OCI-LY3 (cell line): Measurements from ENCODE around the gene USP3.

Experiments used
- H2AFZ ChIP-seq: fragments of 200-600, 300-600 bp; shearing (Covaris generic); 2 replicates; pipeline ENCODE4 v1.6.0; 2014; ENCODE audit warnings: antibody characterized with exemption, low read depth, low read length
- H3K27ac ChIP-seq: fragments of 200-600, 300-600 bp; sonication (generic); 2 replicates; pipeline ENCODE4 v1.5.1; 2014; ENCODE audit warnings: mild to moderate bottlenecking, low read length, moderate library complexity, mixed read lengths
- H3K27me3 ChIP-seq: fragments of 200-600, 300-600 bp; sonication (generic); 2 replicates; pipeline ENCODE4 v1.6.1; 2014; ENCODE audit warnings: low read depth, low read length, mixed read lengths
- H3K36me3 ChIP-seq: fragments of 200-600, 300-600 bp; sonication (generic); replicated peaks from 2 replicates; pipeline ENCODE3; 2014; ENCODE audit warnings: low read depth, low read length, mixed read lengths
- H3K4me1 ChIP-seq: fragments of 300-600, 200-600 bp; sonication (generic); 2 replicates; pipeline ENCODE4 v1.6.1; 2014; ENCODE audit warnings: low read length, mixed read lengths
- H3K4me2 ChIP-seq: fragments of 200-600, 300-600 bp; sonication (generic); 2 replicates; pipeline ENCODE4 v1.6.1; 2014; ENCODE audit warnings: low read length, mixed read lengths
- H3K4me3 ChIP-seq: fragments of 300-600, 200-600 bp; sonication (generic); 2 replicates; pipeline ENCODE4 v1.5.1; 2014; ENCODE audit warnings: antibody characterized with exemption, mild to moderate bottlenecking, low read length, moderate library complexity
- H3K79me2 ChIP-seq: fragments of 300-600, 200-600 bp; shearing (Covaris generic); 2 replicates; pipeline ENCODE4 v1.6.1; 2014; ENCODE audit warnings: mild to moderate bottlenecking, low read length, mixed read lengths
- H3K9ac ChIP-seq: fragments of 300-600, 200-600 bp; shearing (Covaris generic); 2 replicates; pipeline ENCODE4 v1.6.0; 2014; ENCODE audit warnings: mild to moderate bottlenecking, low read length, moderate library complexity
- H3K9me3 ChIP-seq: fragments of 200-600, 300-600 bp; shearing (Covaris generic); 2 replicates; pipeline ENCODE4 v1.6.1; 2014; ENCODE audit warnings: low read length, mixed read lengths; ENCODE audit not compliant: insufficient read depth
- H4K20me1 ChIP-seq: fragments of 200-600, 300-600 bp; sonication (generic); 2 replicates; pipeline ENCODE4 v1.6.1; 2016; ENCODE audit warnings: low read length, mixed read lengths; ENCODE audit not compliant: insufficient read depth
- CTCF ChIP-seq: fragments of 200-600, 300-600 bp; sonication (generic); IDR thresholded peaks from 2 replicates; pipeline ENCODE4 v1.5.1; 2014; ENCODE audit warnings: antibody characterized with exemption, low read length, low read depth
- EZH2phosphoT487 ChIP-seq: fragments of 200-600 bp; shearing (Covaris generic); IDR thresholded peaks from 2 replicates; pipeline ENCODE4 v1.6.1; 2018; ENCODE audit warnings: antibody characterized with exemption, mixed run types, low read depth

Gene USP3

GRCh38 chr15:63573533-63573932, 69.1 kb downstream of the USP3 start:
- no peaks in the 10 kb centered on the region; the same call in 1 of the 2 replicates for H4K20me1 ChIP-seq
- H3K4me2 ChIP-seq: no peak overlapping the region
- no peak overlapping the region for H3K9ac ChIP-seq
- no peak overlapping the region for H2AFZ ChIP-seq
- peaks cover 48% of the 10 kb centered on the region for H3K36me3 ChIP-seq
- no peaks in the 10 kb centered on the region for H3K4me1 ChIP-seq
- TF ChIP-seq EZH2phosphoT487 (no peak), CTCF (no peak)
- H3K27ac ChIP-seq: no peak overlapping the region
- no peaks in the 10 kb centered on the region for H3K9me3 ChIP-seq
- no peaks in the 10 kb centered on the region for H3K79me2 ChIP-seq
- H3K4me3 ChIP-seq: no peak overlapping the region
- no peaks in the 10 kb centered on the region for H3K27me3 ChIP-seq

GRCh38 chr15:63575312-63575711, 70.9 kb downstream of the USP3 start:
- Histone ChIP-seq H2AFZ (no peak overlapping the region), H3K4me3 (no peak overlapping the region), H3K4me2 (no peak overlapping the region), H3K36me3 (peaks cover 43% of the 10 kb centered on the region), H3K9ac (no peak overlapping the region), H3K9me3 (no peaks in the 10 kb centered on the region), H3K4me1 (no peaks in the 10 kb centered on the region), H4K20me1 (no peaks in the 10 kb centered on the region; the same call in 1 of the 2 replicates), H3K27me3 (no peaks in the 10 kb centered on the region), H3K79me2 (no peaks in the 10 kb centered on the region), H3K27ac (no peak overlapping the region)
- TF ChIP-seq EZH2phosphoT487: no peak
- TF ChIP-seq CTCF: no peak

GRCh38 chr15:63576441-63576840, 72.0 kb downstream of the USP3 start:
- no peak overlapping the region for H2AFZ ChIP-seq
- H4K20me1 ChIP-seq: no peaks in the 10 kb centered on the region; the same call in 1 of the 2 replicates
- TF ChIP-seq EZH2phosphoT487: no peak
- TF ChIP-seq CTCF: no peak
- no peaks in the 10 kb centered on the region for H3K27me3 ChIP-seq
- no peak overlapping the region for H3K4me3 ChIP-seq
- no peak overlapping the region for H3K4me2 ChIP-seq
- no peak overlapping the region for H3K27ac ChIP-seq
- no peak overlapping the region for H3K9ac ChIP-seq
- no peaks in the 10 kb centered on the region for H3K4me1 ChIP-seq
- no peaks in the 10 kb centered on the region for H3K79me2 ChIP-seq
- H3K9me3 ChIP-seq: no peaks in the 10 kb centered on the region
- peaks cover 35% of the 10 kb centered on the region for H3K36me3 ChIP-seq

- H3K36me3 ChIP-seq: peaks cover 32% of the 10 kb centered on the region
- TF ChIP-seq CTCF: no peak
- H2AFZ ChIP-seq: no peak overlapping the region
- H3K9me3 ChIP-seq: no peaks in the 10 kb centered on the region
- no peaks in the 10 kb centered on the region for H3K79me2 ChIP-seq
- no peak overlapping the region for H3K9ac ChIP-seq
- H4K20me1 ChIP-seq: peaks cover 5% of the 10 kb centered on the region; the same call in 1 of the 2 replicates
- H3K4me3 ChIP-seq: no peak overlapping the region
- H3K4me2 ChIP-seq: no peak overlapping the region
- no peak overlapping the region for H3K27ac ChIP-seq
- no peaks in the 10 kb centered on the region for H3K27me3 ChIP-seq
- H3K4me1 ChIP-seq: no peaks in the 10 kb centered on the region
Measured at GRCh38 chr15:63582179-63582578, 77.8 kb downstream of the USP3 start.
